ENCODE measurements around the gene WDR64. TPM values are rescaled to one million over a fixed set of nuclear protein-coding genes. Genes with fewer than 3 reads are reported as not detected.
A peak's percentile ranks its signal among the peaks of the same experiment; 100 is the strongest.

The WDR64 gene
- total RNA-seq, 2 experiments from 2014 or later, result 0.21 to 0.31 TPM

DNA sequence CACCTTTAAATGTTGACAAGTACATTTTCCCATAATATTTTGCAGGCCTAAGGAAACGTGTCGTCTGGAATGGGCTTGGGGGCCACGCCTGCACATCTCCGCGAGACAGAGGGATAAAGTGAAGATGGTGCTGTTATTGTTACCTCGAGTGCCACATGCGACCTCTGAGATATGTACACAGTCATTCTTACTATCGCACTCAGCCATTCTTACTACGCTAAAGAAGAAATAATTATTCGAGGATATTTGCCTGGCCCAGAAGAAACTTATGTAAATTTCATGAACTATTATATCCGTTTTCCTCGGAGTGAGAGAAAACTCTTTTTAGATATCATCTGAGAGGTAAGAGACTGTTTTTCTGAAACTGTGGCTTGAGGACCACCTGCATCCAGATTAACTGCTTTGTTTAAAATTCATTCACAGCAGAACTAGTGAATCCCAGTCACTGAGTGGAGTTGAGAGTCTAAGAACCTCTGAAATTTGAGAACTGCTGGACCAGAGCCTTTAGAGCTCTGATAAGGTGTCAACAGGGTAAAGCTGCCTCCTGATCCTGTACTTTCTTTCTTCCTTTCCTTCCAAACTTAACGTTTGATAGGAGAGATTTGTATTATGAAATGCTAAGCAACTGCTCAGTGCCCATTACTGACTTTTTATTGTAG is 196.7 kb downstream of the WDR64 start:
- ChIA-PET CTCF (interaction anchor here (2.8 kb wide), 1 partner anchor 238 kb away, joined by 12 read pairs; no protein-coding TSS in a partner anchor), POLR2A (interaction anchor here (1.0 to 2.9 kb wide), 2 partner anchors 12 to 208 kb away, joined by 4 to 12 read pairs; partner anchors contain the start of genes CHML and OPN3)
- no peaks in the 10 kb centered on the region for H3K9me3 Mint-ChIP-seq (ENCODE audit: insufficient read depth)
- H3K27me3 Mint-ChIP-seq (ENCODE audit: low read depth), result peaks cover 2% of the 10 kb centered on the region
- DNase-seq, result no peak
- H3K4me1 Mint-ChIP-seq (ENCODE audit: low read depth), result peaks cover 32% of the 10 kb centered on the region
- peaks cover 36% of the 10 kb centered on the region for H3K36me3 Mint-ChIP-seq (ENCODE audit: low read depth)
- H3K27ac Mint-ChIP-seq, result peak overlapping the region; percentile 100
- peak; percentile 3 for ATAC-seq
- H3K4me3 Mint-ChIP-seq, result peak overlapping the region; percentile 96

GRCh38 chr1:241849345-241849695 is 197.2 kb downstream of the WDR64 start:
- no peak for DNase-seq
- peak overlapping the region; percentile 100 for H3K27ac Mint-ChIP-seq
- POLR2A ChIA-PET, result interaction anchor here (2.9 kb wide), 1 partner anchor 208 kb away, joined by 12 read pairs; the partner anchor contains the start of genes CHML and OPN3
- H3K4me3 Mint-ChIP-seq, result peak overlapping the region; percentile 96
- H3K27me3 Mint-ChIP-seq (ENCODE audit: low read depth), result no peaks in the 10 kb centered on the region
- CTCF ChIA-PET, result interaction anchor here (1.2 kb wide), 1 partner anchor 239 kb away, joined by 3 read pairs; no protein-coding TSS in a partner anchor
- H3K36me3 Mint-ChIP-seq (ENCODE audit: low read depth), result peaks cover 41% of the 10 kb centered on the region
- no peak for ATAC-seq
- H3K9me3 Mint-ChIP-seq (ENCODE audit: insufficient read depth), result no peaks in the 10 kb centered on the region
- H3K4me1 Mint-ChIP-seq (ENCODE audit: low read depth), result peaks cover 32% of the 10 kb centered on the region

Other genes with a start within 250 kb of the WDR64 start
- 10 to 100 TPM; 75.9 to 78.3 TPM for gene FH, start 132.5 kb upstream of the WDR64 start, total RNA-seq
- gene KMO, start 119.9 kb upstream of the WDR64 start, total RNA-seq, result not detected
- gene CHML, start 11.9 kb upstream of the WDR64 start, total RNA-seq, result 10 to 100 TPM; 18.2 to 18.7 TPM
- 10 to 100 TPM; 15.2 to 15.9 TPM for gene OPN3, start 11.9 kb upstream of the WDR64 start, total RNA-seq
- gene EXO1, start 195.9 kb downstream of the WDR64 start, total RNA-seq, result 10 to 100 TPM; 48.2 to 50.0 TPM

Measured in activated CD8-positive, alpha-beta T cell treated with anti-CD3 and anti-CD28 coated beads, Interleukin-2, amount 10 ng/mL, durations not matched to agents 7 days and 5 days (primary cell).